HFFc6 (cell line): ENCODE data around the gene ASPRV1. TPM values are rescaled to one million over a fixed set of nuclear protein-coding genes. Genes with fewer than 3 reads are reported as not detected.

ENCODE experiments used
- DNase-seq: peaks from one replicate; pipeline ENCODE4 v3.0.0-alpha.2; 2018
- H3K27ac Mint-ChIP-seq: 2 replicates; pipeline ENCODE4 v1.8.0; 2020; ENCODE audit warnings: mild to moderate bottlenecking, mixed read lengths
- H3K27me3 Mint-ChIP-seq: 2 replicates; pipeline ENCODE4 v1.8.0; 2021; ENCODE audit warnings: mild to moderate bottlenecking, moderate library complexity, mixed read lengths; ENCODE audit not compliant: insufficient read depth
- H3K36me3 Mint-ChIP-seq: 2 replicates; pipeline ENCODE4 v1.8.0; 2021; ENCODE audit warnings: low read depth, mixed read lengths
- H3K4me1 Mint-ChIP-seq: 2 replicates; pipeline ENCODE4 v1.8.0; 2020; ENCODE audit warnings: low read depth, mixed read lengths
- H3K4me3 Mint-ChIP-seq: 2 replicates; pipeline ENCODE4 v1.8.0; 2020; ENCODE audit warnings: mild to moderate bottlenecking, moderate library complexity, mixed read lengths
- H3K9me3 Mint-ChIP-seq: 2 replicates; pipeline ENCODE4 v1.8.0; 2020; ENCODE audit warnings: mild to moderate bottlenecking, mixed read lengths
- CTCF ChIP-seq: fragments of 200-600 bp; sonication (generic); IDR thresholded peaks from 2 replicates; pipeline ENCODE4 v1.5.0; 2021; ENCODE audit warnings: antibody characterized with exemption, mild to moderate bottlenecking
- long read RNA-seq: library from polyadenylated mRNA; unstranded; transcript quantifications from one replicate; pipeline ENCODE4 v2.0.0, GENCODE V29; 2019
- total RNA-seq, 6 experiments: library from RNA; stranded (reverse); fragmentation: NEBNext Ultra II Directional; extraction: Animal tissue kit (Norgen Biotek cat#: 25700); gene quantifications; 2 replicates in 1 of 6; 3 replicates in 5 of 6; pipeline ENCODE4 v1.2.3, GENCODE V29; 2021

ASPRV1 gene
- total RNA-seq = under 1 TPM in 2 of 6 experiments, not detected in 4; 0.07 to 0.15 TPM
- long read RNA-seq = 0 reads

- no peak for DNase-seq
- H3K27me3 Mint-ChIP-seq = peaks cover 33% of the 10 kb centered on the region
- no peaks in the 10 kb centered on the region for H3K9me3 Mint-ChIP-seq
- H3K36me3 Mint-ChIP-seq = no peaks in the 10 kb centered on the region
- TF ChIP-seq CTCF = no peak
- no peak within 1 kb of the TSS for H3K27ac Mint-ChIP-seq
- H3K4me3 Mint-ChIP-seq = no peak within 1 kb of the TSS
- H3K4me1 Mint-ChIP-seq = no peaks in the 10 kb centered on the region
Observed at GRCh38 chr2:69961496-69961895, at the start of gene ASPRV1. Gene ASPRV1 (minus strand): TSS chr2:69961631. CDS start chr2:69961436, 195 bp downstream.

- H3K27me3 Mint-ChIP-seq = peaks cover 5% of the 10 kb centered on the region
- H3K36me3 Mint-ChIP-seq = no peaks in the 10 kb centered on the region
- H3K4me3 Mint-ChIP-seq = no peak overlapping the region
- no peak for DNase-seq
- H3K27ac Mint-ChIP-seq = no peak overlapping the region
- H3K9me3 Mint-ChIP-seq = no peaks in the 10 kb centered on the region
- TF ChIP-seq CTCF = no peak
- peaks cover 7% of the 10 kb centered on the region; the same call in 1 of the 2 replicates for H3K4me1 Mint-ChIP-seq
Observed at GRCh38 chr2:70010576-70011111, 49.2 kb upstream of the ASPRV1 start.

GRCh38 chr2:70009762-70010575 lies 48.5 kb upstream of the ASPRV1 start:
- Mint-ChIP-seq H3K9me3 (no peaks in the 10 kb centered on the region), H3K4me1 (peaks cover 7% of the 10 kb centered on the region; the same call in 1 of the 2 replicates), H3K36me3 (no peaks in the 10 kb centered on the region), H3K27ac (no peak overlapping the region), H3K4me3 (no peak overlapping the region), H3K27me3 (peaks cover 5% of the 10 kb centered on the region)
- DNase-seq = no peak
- TF ChIP-seq CTCF = no peak

GRCh38 chr2:70008290-70008689 lies 46.9 kb upstream of the ASPRV1 start:
- TF ChIP-seq CTCF = no peak
- peaks cover 7% of the 10 kb centered on the region; the same call in 1 of the 2 replicates for H3K4me1 Mint-ChIP-seq
- no peak overlapping the region for H3K27ac Mint-ChIP-seq
- H3K4me3 Mint-ChIP-seq = no peak overlapping the region
- H3K9me3 Mint-ChIP-seq = no peaks in the 10 kb centered on the region
- H3K36me3 Mint-ChIP-seq = no peaks in the 10 kb centered on the region
- peaks cover 5% of the 10 kb centered on the region for H3K27me3 Mint-ChIP-seq
- no peak for DNase-seq

- Mint-ChIP-seq H3K27me3 (peaks cover 5% of the 10 kb centered on the region), H3K9me3 (no peaks in the 10 kb centered on the region), H3K4me1 (peaks cover 7% of the 10 kb centered on the region; the same call in 1 of the 2 replicates), H3K27ac (no peak overlapping the region), H3K36me3 (no peaks in the 10 kb centered on the region), H3K4me3 (no peak overlapping the region)
- no peak for DNase-seq
- no peak for TF ChIP-seq CTCF
Observed at GRCh38 chr2:70007151-70007550, 45.7 kb upstream of the ASPRV1 start.
